ENCODE measurements around the gene PTPN6. TPM values are rescaled to one million over a fixed set of nuclear protein-coding genes. Genes with fewer than 3 reads are reported as not detected.

The PTPN6 gene
- total and polyA plus RNA-seq, 2 of the 8 experiments (the other 6 are each of a cell fraction or from before 2014, with no cell fraction given) = 16.3 to 28.4 TPM

DNA sequence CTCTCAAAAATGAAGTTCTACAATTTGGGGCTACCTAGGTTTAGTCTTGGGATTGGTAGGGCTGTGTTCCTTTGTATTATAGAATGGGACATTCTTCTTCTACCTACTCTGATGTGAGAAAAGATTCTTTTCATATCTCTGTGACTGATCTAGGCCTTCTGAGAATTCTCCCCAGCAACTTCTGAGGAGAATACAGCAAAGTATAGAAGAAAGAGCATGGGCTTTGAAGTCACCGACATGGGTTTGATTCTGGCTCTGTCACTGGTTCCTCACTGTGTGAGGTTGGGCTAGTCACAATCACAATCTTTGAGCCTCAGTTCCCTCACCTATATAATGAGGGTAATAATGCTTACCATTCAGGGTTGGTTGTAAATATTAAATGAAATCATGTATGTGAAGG lies 18.4 kb upstream of the PTPN6 start:
- H2BK15ac ChIP-seq (ENCODE audit: low read length) = no peak overlapping the region
- H2BK120ac ChIP-seq (replicated peaks; ENCODE audit: low read depth, low read length) = no peak overlapping the region
- no peaks in the 10 kb centered on the region for H3K9me3 ChIP-seq (ENCODE audit: insufficient read depth in 2 of 2, low read depth in 1 of 2, low read length in 1 of 2)
- H3K4me2 ChIP-seq (ENCODE audit: insufficient read depth in 1 of 2, low read depth in 2 of 2, low read length in 2 of 2) = no peak overlapping the region
- no peak overlapping the region for H2AFZ ChIP-seq (ENCODE audit: low read length)
- TF ChIP-seq, protein P1, sequence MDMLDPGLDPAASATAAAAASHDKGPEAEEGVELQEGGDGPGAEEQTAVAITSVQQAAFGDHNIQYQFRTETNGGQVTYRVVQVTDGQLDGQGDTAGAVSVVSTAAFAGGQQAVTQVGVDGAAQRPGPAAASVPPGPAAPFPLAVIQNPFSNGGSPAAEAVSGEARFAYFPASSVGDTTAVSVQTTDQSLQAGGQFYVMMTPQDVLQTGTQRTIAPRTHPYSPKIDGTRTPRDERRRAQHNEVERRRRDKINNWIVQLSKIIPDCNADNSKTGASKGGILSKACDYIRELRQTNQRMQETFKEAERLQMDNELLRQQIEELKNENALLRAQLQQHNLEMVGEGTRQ (IDR thresholded peaks at IDR 0.05; ENCODE audit: low read length) = no peak
- TF ChIP-seq TAF7 (optimal IDR thresholded peaks at IDR 0.05; ENCODE audit: borderline replicate concordance, low read depth, low read length) (no peak), RAD21 (IDR thresholded peaks at IDR 0.05 in 1 of 2, conservative IDR thresholded peaks at IDR 0.05 in 1 of 2; ENCODE audit: low read depth in 2 of 2, low read length in 2 of 2) (no peak), TEAD4 (IDR thresholded peaks at IDR 0.05; ENCODE audit: low read depth, low read length) (no peak), CEBPB (IDR thresholded peaks at IDR 0.05; ENCODE audit: low read depth, low read length) (no peak), RXRA (IDR thresholded peaks at IDR 0.05; ENCODE audit: insufficient read depth, low read depth, low read length) (no peak)
- TF ChIP-seq, protein P2, sequence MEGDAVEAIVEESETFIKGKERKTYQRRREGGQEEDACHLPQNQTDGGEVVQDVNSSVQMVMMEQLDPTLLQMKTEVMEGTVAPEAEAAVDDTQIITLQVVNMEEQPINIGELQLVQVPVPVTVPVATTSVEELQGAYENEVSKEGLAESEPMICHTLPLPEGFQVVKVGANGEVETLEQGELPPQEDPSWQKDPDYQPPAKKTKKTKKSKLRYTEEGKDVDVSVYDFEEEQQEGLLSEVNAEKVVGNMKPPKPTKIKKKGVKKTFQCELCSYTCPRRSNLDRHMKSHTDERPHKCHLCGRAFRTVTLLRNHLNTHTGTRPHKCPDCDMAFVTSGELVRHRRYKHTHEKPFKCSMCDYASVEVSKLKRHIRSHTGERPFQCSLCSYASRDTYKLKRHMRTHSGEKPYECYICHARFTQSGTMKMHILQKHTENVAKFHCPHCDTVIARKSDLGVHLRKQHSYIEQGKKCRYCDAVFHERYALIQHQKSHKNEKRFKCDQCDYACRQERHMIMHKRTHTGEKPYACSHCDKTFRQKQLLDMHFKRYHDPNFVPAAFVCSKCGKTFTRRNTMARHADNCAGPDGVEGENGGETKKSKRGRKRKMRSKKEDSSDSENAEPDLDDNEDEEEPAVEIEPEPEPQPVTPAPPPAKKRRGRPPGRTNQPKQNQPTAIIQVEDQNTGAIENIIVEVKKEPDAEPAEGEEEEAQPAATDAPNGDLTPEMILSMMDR (IDR thresholded peaks at IDR 0.05; ENCODE audit: control extremely low read depth in 1 of 3, insufficient read depth in 1 of 3, low read depth in 1 of 3, low read length in 3 of 3) = no peak
- H3K79me1 ChIP-seq (ENCODE audit: low read depth, low read length) = peaks cover 17% of the 10 kb centered on the region
- H4K5ac ChIP-seq (ENCODE audit: insufficient read length, low read depth, low read length) = no peak overlapping the region
- H4K8ac ChIP-seq (ENCODE audit: extremely low read depth, insufficient read depth, low read length) = no peak overlapping the region
- DNase-seq (ENCODE audit: low read depth in 1 of 2, low spot score in 2 of 2) = no peak
- H3K14ac ChIP-seq (ENCODE audit: insufficient read length) = no peak overlapping the region
- H3K56ac ChIP-seq (replicated peaks; ENCODE audit: insufficient read length, low read depth, low read length) = no peak overlapping the region
- H3K4me3 ChIP-seq (ENCODE audit: extremely low read depth in 1 of 4, insufficient read depth in 2 of 4, low read depth in 3 of 4, low read length in 4 of 4) = no peak overlapping the region
- no peak for FAIRE-seq
- no peak overlapping the region for H2AK5ac ChIP-seq (ENCODE audit: low read depth, low read length)
- no peak overlapping the region for H3K27ac ChIP-seq (ENCODE audit: low read depth, low read length)
- ChIA-PET CTCF (ENCODE audit: partially characterized antibody) (interaction anchor here (1.0 to 20.2 kb wide), 5 partner anchors 7 to 63 kb away, joined by 3 to 253 read pairs (median 4); partner anchors contain the start of genes ATN1, SPSB2 and TPI1), POLR2A (ENCODE audit: partially characterized antibody) (interaction anchor here (1.0 to 44.0 kb wide), 5 partner anchors 9 to 187 kb away, joined by 4 to 1596 read pairs (median 1027); partner anchors contain the start of genes ATN1, C12orf57, EMG1 and ENO2)
- peaks cover 17 to 24% of the 10 kb centered on the region in 2 experiments for H4K20me1 ChIP-seq (replicated peaks in 1 of 2; ENCODE audit: control insufficient read depth in 1 of 2, insufficient read depth in 2 of 2, low read length in 2 of 2)
- no peak overlapping the region for H2BK20ac ChIP-seq (ENCODE audit: low read length)
- H3K4ac ChIP-seq (replicated peaks; ENCODE audit: insufficient read length, low read depth, low read length) = no peak overlapping the region
- no peaks in the 10 kb centered on the region for H3K27me3 ChIP-seq (replicated peaks in 1 of 4; ENCODE audit: control insufficient read depth in 3 of 4, extremely low read depth in 1 of 4, insufficient read depth in 3 of 4, low read length in 3 of 4)
- 93% methylated on average over 1 of the region's 1 CpG; no CpG with 5 or more reads in 1 of the 2 experiments for WGBS, 2 experiments (ENCODE audit: extremely low coverage in 1 of 2, insufficient coverage in 1 of 2, insufficient read length in 1 of 2, insufficient replicate concordance in 2 of 2, low coverage in 1 of 2, low lambda C conversion rate in 2 of 2, missing lambda C conversion rate in 1 of 2)
- no peak overlapping the region for H4K91ac ChIP-seq (replicated peaks; ENCODE audit: insufficient read length, low read length)
- H2BK5ac ChIP-seq (ENCODE audit: low read depth, low read length) = no peak overlapping the region
- peaks cover 8 to 33% (median 22%) of the 10 kb centered on the region in 4 experiments; a peak in 7 of 8 replicates for H3K36me3 ChIP-seq (ENCODE audit: control insufficient read depth in 2 of 4, insufficient read depth in 4 of 4, low read length in 3 of 4)
- H3K4me1 ChIP-seq (replicated peaks in 1 of 4; ENCODE audit: control insufficient read depth in 3 of 4, insufficient read depth in 4 of 4, low read length in 3 of 4) = peaks cover 0 to 7% (median 4%) of the 10 kb centered on the region in 4 experiments; a peak in 5 of 7 replicates
- no peak overlapping the region for H3K23ac ChIP-seq (ENCODE audit: insufficient read length)
- no peak overlapping the region for H3K9ac ChIP-seq (replicated peaks in 1 of 4; ENCODE audit: extremely low read depth in 1 of 4, low read depth in 3 of 4, low read length in 3 of 4)
- no peak overlapping the region for H3K18ac ChIP-seq (ENCODE audit: extremely low read depth, low read length)
- H3K79me2 ChIP-seq (ENCODE audit: control insufficient read depth in 1 of 2, insufficient read depth in 2 of 2, low read length in 2 of 2) = peaks cover 27 to 39% of the 10 kb centered on the region in 2 experiments
- no peak overlapping the region for H2BK12ac ChIP-seq (ENCODE audit: low read depth, low read length)
- H3K23me2 ChIP-seq (ENCODE audit: low read depth, low read length) = peaks cover 15% of the 10 kb centered on the region; the same call in 1 of the 2 replicates
